VCaP (cell line): ENCODE measurements around the gene CAPZB.

Experiments
- H3K27ac ChIP-seq: fragments of 450-650 bp; 2 replicates; pipeline ENCODE4 v1.5.1; 2017
- TF ChIP-seq, protein P1 (sequence below): fragments of 450-650 bp; conservative IDR thresholded peaks from 2 replicates; pipeline ENCODE4 v1.5.1; 2017; ENCODE audit warnings: mild to moderate bottlenecking, moderate library complexity

CAPZB gene

DNA sequence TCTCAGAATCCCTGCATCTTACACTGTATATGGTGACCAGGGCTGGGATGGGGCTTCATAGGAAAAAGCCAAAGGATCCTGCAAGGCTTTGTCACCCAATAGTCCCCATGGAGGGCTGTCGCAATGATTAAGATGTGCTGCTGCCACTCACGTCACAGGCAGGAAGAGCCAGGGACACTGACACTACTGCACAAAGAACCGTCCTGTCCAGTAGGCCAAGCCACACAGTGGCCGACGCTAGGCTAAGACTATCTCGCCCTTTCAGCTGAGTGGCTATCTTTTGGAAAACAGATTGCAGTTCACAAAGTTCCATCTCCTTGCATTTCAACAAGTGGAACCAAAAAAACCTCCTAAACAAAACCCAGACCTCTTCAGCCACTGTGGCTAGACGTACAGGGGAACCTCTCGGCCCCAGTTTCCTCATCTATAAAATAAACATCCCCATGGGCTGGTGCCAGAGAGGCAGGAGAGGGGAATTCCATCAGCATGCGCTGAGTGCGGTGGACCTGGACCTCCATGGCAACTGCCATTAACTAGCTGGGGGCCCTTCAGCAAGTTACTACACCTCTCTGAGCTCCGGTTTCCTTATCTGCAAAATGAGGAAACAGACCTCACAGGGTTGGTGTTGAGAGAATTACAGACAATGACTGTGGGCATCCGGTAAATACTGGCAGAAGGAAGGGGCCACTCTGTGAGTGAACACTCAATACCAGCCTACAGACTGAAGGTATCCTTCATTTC lies 8.7 kb downstream of the CAPZB start:
- H3K27ac ChIP-seq: no peak overlapping the region
- TF ChIP-seq, protein P1, sequence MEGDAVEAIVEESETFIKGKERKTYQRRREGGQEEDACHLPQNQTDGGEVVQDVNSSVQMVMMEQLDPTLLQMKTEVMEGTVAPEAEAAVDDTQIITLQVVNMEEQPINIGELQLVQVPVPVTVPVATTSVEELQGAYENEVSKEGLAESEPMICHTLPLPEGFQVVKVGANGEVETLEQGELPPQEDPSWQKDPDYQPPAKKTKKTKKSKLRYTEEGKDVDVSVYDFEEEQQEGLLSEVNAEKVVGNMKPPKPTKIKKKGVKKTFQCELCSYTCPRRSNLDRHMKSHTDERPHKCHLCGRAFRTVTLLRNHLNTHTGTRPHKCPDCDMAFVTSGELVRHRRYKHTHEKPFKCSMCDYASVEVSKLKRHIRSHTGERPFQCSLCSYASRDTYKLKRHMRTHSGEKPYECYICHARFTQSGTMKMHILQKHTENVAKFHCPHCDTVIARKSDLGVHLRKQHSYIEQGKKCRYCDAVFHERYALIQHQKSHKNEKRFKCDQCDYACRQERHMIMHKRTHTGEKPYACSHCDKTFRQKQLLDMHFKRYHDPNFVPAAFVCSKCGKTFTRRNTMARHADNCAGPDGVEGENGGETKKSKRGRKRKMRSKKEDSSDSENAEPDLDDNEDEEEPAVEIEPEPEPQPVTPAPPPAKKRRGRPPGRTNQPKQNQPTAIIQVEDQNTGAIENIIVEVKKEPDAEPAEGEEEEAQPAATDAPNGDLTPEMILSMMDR: no peak

GRCh38 chr1:19475296-19475695 lies 10.0 kb downstream of the CAPZB start:
- TF ChIP-seq, protein P1: no peak
- no peak overlapping the region for H3K27ac ChIP-seq

GRCh38 chr1:19472174-19472573 lies 13.2 kb downstream of the CAPZB start:
- H3K27ac ChIP-seq: no peak overlapping the region; the same call in 1 of the 2 replicates
- TF ChIP-seq, protein P1: no peak

GRCh38 chr1:19469004-19469403 lies 16.3 kb downstream of the CAPZB start:
- TF ChIP-seq, protein P1: no peak

GRCh38 chr1:19468397-19468956 lies 16.9 kb downstream of the CAPZB start:
- TF ChIP-seq, protein P1: no peak
- no peak overlapping the region for H3K27ac ChIP-seq

More at GRCh38 chr1:19469004-19469403, 16.3 kb downstream of the CAPZB start:
- H3K27ac ChIP-seq: no peak overlapping the region

DNA sequence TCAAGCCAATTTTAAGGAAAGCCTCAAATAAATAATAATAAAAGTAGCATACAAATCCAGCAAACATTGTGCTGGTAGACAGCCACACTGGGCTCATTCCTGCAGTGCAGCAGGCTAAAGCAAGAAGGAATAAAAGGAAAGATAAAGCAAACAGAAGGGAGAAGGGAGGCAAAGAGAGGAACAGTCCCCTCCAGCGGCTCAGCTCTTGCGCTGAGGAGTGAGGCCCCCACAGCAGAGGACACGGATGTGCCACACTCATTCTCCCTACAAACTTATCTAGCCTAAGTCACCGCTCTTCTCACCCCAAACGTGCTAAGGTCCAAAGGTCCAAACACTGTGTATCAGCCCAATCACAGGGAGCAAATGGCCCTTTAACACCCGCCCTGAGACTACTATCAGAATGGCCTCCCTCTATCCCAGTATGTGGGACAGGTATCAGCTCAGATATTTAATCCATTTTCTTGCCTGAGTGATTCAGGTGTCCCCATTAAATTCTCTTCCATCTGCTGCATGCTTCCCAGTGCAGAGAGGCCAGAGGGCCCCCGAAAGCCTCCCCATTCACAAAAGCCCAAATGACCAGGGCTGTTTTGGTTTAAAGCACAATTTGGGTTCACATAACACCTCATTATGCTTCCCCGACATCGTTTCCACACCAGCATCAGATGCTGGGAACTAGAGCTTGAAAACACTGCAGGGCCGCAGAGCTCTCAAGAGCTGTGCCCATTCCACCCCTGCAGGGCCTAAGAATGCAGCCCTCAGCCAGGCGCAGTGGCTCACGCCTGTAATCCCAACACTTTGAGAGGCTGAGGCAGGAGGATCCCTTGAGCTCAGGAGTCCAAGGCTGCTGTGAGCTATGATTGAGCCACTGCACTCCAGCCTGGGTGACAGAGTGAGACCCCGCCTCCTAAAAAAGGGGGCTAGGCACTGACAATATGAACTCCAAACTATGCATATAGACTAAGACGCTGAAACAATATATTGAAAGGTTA lies 17.8 kb downstream of the CAPZB start:
- TF ChIP-seq, protein P1: no peak
- no peak overlapping the region for H3K27ac ChIP-seq

DNA sequence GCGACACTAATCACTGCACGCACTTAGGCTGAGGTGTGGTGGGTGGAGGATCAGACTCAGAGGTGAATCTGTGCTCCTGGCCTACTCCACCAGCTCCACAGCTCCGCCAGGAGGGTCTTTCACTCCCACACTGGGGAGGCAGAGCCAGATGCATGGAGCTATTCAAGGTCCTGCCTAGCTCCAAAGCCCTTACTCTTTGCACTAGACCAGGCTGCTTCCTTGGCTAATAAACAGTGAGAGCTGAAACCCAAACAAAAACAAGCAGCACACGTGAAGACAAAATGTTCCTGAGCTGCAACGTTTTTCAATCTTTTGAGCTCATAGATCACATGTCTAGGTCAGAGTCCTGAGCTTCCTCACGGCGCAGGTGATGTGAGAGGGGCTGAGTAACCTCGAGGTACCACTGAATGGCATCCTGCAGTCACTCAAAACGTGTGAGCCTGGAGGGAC lies 19.2 kb downstream of the CAPZB start:
- TF ChIP-seq, protein P1: no peak
- no peak overlapping the region for H3K27ac ChIP-seq
